ENCODE results near the gene PAFAH1B2.

DNA sequence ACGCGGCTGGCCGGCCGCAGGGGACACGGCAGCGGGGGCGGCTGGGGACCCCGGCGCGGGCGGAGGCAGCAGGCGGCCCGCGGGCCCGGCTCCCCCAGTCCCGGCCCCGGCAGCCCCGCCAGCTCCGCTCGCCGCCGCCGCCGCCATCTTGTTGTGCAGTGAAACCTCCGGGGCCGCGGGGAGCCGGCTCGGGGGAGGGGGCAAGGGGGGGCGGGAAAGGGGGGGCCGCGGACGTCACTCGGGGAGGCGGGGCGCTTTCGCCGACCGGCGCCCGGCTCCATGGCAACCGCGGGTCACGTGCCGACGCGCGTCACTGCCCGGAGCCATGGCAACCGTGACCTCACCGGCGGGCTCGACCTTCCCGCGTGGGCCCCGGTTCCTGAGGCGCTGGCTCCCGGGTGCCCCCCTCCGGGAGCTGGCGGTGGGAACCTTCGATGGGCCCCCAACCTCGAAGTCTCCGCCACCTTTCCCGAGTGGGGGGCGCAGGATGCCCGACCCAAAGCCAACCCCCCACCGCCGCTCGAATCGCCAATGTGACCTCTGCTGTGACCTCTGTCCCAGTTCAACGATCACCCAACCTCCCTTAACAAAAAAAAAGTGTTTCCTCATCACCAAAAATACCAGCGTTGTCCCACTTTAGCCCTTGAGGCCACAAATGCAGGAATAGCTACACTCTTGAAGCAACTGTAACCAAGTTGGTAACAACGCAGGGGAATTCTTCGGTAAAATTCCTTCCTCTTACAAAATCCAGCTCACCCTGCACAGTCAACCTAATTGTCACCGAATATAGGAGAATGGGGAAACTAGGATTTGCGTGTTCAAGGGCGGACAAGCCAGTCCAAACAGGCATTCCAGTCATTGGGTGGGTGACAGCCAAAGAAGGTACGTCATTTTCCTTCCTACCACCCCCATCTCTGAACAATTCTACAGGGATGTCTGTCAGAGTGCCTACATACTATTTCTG is 45.5 kb upstream of the PAFAH1B2 start, which contains the start of gene SIK3:
- TF ChIP-seq EZH2phosphoT487 (IDR thresholded peaks at IDR 0.05; ENCODE audit: borderline replicate concordance, low read length): no peak
- TF ChIP-seq, protein P1, sequence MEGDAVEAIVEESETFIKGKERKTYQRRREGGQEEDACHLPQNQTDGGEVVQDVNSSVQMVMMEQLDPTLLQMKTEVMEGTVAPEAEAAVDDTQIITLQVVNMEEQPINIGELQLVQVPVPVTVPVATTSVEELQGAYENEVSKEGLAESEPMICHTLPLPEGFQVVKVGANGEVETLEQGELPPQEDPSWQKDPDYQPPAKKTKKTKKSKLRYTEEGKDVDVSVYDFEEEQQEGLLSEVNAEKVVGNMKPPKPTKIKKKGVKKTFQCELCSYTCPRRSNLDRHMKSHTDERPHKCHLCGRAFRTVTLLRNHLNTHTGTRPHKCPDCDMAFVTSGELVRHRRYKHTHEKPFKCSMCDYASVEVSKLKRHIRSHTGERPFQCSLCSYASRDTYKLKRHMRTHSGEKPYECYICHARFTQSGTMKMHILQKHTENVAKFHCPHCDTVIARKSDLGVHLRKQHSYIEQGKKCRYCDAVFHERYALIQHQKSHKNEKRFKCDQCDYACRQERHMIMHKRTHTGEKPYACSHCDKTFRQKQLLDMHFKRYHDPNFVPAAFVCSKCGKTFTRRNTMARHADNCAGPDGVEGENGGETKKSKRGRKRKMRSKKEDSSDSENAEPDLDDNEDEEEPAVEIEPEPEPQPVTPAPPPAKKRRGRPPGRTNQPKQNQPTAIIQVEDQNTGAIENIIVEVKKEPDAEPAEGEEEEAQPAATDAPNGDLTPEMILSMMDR (IDR thresholded peaks at IDR 0.05; ENCODE audit: low read depth, low read length, poor library complexity, severe bottlenecking): peak; percentile 15
